AG04450 (cell line): ENCODE measurements around the gene WDR1. TPM values are rescaled to one million over a fixed set of nuclear protein-coding genes. Genes with fewer than 3 reads are reported as not detected.
"Not testable (repeated sequence)": the region's sequence is repeated elsewhere in the genome, so short reads cannot be mapped to it uniquely, and the experiment has no call there.

ENCODE experiments used
- CTCF ChIA-PET: fragments of 300-600, 350-600 bp; formaldehyde crosslinking; extraction: SDS; loops from one replicate; lab custom pipeline; 2022; ENCODE audit warnings: antibody characterized with exemption, inconsistent platforms; lab: Charles Lee
- POLR2A ChIA-PET: fragments of 350-600 bp; formaldehyde crosslinking; extraction: SDS; loops from one replicate; lab custom pipeline; 2021; ENCODE audit warnings: antibody characterized with exemption, inconsistent platforms; lab: Yijun Ruan, JAX
- DNase-seq: peaks from one replicate; pipeline ENCODE4 v3.0.0-alpha.2; 2011; ENCODE audit warnings: low read depth, low spot score
- H3K27ac ChIP-seq: one replicate; pipeline ENCODE4 v1.5.1; 2012; ENCODE audit warnings: low read depth, low read length, control low read depth
- H3K27me3 ChIP-seq: one replicate; pipeline ENCODE4 v1.6.0; 2012; ENCODE audit warnings: low read length; ENCODE audit not compliant: control insufficient read depth, insufficient read depth
- H3K4me3 ChIP-seq: 2 replicates; pipeline ENCODE4 v1.5.1; 2011; ENCODE audit warnings: mild to moderate bottlenecking, low read depth, low read length, control low read depth
- H3K9me3 ChIP-seq: 2 replicates; pipeline ENCODE4 v1.5.1; 2012; ENCODE audit warnings: low read length; ENCODE audit not compliant: control insufficient read depth, insufficient read depth
- polyA plus RNA-seq: library from polyadenylated mRNA; depleted of rRNA; stranded (reverse); fragments of >200 nt; gene quantifications from 2 replicates; pipeline ENCODE4 v1.2.3, GENCODE V29; 2011
- TF ChIP-seq, protein P1 (sequence below): IDR thresholded peaks from 2 replicates; pipeline ENCODE4 v1.5.1; 2011; ENCODE audit warnings: low read depth, low read length, control low read depth, inconsistent platforms

WDR1 gene
- polyA plus RNA-seq, 1 experiment, result 735 TPM

DNA sequence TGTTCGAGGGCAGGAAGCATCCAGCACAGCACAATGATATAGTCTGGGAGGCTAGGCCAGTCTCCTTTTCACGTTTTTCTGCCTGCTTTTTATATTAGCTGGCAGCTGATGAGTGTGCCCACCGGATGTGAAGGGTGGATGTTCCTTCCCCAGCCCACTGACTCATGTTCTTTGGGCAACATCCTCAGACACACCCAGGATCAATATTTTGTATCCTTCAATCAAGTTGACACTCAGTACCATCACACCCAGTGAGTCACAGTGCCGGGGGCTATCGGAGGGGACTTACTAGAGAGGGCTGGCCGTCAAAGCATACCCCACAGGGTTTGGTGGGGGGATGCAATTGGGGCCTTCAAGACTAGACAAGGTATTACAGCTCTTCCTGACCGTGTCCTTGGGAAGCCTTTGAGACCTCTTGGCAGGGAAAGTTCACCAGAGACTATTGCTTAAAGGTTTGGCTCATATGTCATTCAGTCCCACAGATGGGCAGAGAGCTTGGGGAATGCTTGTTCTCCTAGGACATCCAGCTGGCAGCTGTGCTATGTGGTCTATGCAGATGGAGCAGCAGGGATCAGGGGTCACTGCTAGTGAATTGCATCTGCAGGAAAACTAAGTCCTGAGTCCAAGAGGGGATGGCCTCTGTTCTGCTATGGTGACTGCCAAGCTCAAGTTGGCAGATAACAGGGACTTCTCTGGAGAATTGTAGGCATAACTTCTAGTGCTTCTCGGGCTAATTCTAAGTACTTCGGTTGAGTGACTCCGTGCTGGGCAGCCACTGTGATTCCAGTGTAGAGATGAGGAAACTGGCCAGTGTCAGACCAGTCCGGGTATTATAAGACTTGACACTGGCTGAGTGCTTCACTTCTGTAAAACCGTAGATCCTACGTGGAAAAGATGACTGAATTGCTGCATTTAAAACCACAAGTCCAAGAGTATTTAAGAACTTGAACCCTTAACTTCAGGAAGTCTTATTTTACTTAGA, 12.9 kb upstream of the WDR1 start:
- TF ChIP-seq, protein P1, sequence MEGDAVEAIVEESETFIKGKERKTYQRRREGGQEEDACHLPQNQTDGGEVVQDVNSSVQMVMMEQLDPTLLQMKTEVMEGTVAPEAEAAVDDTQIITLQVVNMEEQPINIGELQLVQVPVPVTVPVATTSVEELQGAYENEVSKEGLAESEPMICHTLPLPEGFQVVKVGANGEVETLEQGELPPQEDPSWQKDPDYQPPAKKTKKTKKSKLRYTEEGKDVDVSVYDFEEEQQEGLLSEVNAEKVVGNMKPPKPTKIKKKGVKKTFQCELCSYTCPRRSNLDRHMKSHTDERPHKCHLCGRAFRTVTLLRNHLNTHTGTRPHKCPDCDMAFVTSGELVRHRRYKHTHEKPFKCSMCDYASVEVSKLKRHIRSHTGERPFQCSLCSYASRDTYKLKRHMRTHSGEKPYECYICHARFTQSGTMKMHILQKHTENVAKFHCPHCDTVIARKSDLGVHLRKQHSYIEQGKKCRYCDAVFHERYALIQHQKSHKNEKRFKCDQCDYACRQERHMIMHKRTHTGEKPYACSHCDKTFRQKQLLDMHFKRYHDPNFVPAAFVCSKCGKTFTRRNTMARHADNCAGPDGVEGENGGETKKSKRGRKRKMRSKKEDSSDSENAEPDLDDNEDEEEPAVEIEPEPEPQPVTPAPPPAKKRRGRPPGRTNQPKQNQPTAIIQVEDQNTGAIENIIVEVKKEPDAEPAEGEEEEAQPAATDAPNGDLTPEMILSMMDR, result no peak
- H3K27ac ChIP-seq, result no peak overlapping the region

DNA sequence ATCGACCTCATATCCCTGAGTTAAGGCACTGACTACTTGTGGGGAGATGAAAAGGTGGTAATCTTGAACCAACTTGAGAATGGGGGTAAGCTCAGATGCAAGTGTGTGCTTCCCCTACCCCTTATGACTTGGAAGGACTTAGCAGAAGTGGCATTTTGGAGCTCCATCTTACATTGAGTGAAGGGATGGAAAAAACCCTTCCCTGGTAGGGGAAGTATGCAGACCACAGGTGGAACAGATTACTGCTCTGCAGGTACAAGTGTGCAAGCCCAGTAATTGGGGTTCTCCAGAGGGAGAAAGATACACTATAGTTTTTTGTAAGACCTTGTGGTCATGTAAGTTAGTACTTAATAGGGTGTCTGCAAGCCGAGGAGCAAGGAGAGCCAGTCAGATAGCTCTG, 12.2 kb upstream of the WDR1 start:
- Histone ChIP-seq H3K9me3 (peaks cover 3% of the 10 kb centered on the region), H3K4me3 (no peak overlapping the region), H3K27ac (no peak overlapping the region), H3K27me3 (peaks cover 6% of the 10 kb centered on the region)
- no peak for DNase-seq
- CTCF ChIA-PET, result no interaction called here
- POLR2A ChIA-PET, result no interaction called here
- TF ChIP-seq, protein P1, result no peak

More for the DNA sequence above, 12.9 kb upstream of the WDR1 start:
- CTCF ChIA-PET, result no interaction called here
- Histone ChIP-seq H3K27me3 (peaks cover 6% of the 10 kb centered on the region), H3K4me3 (no peak overlapping the region), H3K9me3 (peaks cover 7% of the 10 kb centered on the region)
- DNase-seq, result no peak
- POLR2A ChIA-PET, result interaction anchor here (0.8 kb wide), 1 partner anchor 12 kb away, joined by 4 read pairs; the partner anchor contains the start of gene WDR1

DNA sequence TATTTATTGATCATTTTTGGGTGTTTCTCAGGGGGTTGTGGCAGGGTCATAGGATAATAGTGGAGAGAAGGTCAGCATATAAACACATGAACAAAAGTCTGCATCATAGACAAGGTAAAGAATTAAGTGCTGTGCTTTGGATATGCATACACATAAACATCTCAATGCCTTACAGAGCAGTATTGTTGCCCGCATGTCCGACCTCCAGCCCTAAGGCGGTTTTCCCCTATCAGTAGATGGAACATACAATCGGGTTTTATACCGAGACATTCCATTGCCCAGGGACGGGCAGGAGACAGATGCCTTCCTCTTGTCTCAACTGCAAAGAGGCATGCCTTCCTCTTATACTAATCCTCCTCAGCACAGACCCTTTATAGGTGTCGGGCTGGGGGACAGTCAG, 10.9 kb upstream of the WDR1 start:
- DNase-seq, H3K9me3 ChIP-seq, H3K27me3 ChIP-seq, H3K27ac ChIP-seq, POLR2A ChIA-PET, H3K4me3 ChIP-seq, CTCF ChIA-PET: not testable (repeated sequence)

DNA sequence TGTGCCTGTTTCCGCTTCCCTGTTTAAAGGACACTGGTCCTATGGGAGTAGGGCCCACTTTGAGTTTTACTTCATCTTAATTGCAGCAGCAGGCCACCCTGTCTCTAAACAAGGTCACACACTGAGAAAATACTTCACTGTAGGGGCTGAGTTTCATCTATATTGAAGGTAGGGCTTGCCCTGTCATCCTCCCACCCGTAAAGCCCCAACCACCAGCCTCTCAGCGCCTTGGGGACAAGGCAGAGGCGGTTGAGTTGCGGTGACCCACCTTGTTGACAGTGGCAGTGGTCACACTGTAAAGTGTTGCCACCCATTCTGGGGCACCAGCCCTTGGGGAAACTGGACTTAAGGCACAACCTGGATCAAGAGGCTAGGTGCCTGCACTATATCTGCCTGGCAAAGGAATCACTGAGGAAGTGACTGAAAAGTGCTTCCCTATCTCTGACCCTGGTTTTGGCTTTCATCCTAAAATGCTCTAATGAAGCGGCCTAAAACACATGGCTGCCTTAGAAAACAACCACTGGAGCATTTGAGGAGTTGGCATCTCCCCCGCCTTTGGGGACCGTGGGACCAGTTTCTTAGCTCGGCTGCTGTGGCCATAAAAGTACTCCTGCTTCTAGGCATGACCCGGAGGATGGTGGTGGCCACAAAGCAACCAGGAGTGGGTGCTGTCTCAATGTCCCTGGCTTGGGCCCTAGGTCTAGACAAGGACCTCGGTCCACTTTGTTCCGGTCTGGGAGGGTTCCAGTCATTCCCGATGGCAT, 7.8 kb upstream of the WDR1 start:
- no peak for DNase-seq
- no peak overlapping the region for H3K27ac ChIP-seq
- H3K4me3 ChIP-seq, result no peak overlapping the region
- CTCF ChIA-PET, result no interaction called here
- POLR2A ChIA-PET, result no interaction called here
- peaks cover 8% of the 10 kb centered on the region for H3K27me3 ChIP-seq
- TF ChIP-seq, protein P1, result no peak
- no peaks in the 10 kb centered on the region for H3K9me3 ChIP-seq

DNA sequence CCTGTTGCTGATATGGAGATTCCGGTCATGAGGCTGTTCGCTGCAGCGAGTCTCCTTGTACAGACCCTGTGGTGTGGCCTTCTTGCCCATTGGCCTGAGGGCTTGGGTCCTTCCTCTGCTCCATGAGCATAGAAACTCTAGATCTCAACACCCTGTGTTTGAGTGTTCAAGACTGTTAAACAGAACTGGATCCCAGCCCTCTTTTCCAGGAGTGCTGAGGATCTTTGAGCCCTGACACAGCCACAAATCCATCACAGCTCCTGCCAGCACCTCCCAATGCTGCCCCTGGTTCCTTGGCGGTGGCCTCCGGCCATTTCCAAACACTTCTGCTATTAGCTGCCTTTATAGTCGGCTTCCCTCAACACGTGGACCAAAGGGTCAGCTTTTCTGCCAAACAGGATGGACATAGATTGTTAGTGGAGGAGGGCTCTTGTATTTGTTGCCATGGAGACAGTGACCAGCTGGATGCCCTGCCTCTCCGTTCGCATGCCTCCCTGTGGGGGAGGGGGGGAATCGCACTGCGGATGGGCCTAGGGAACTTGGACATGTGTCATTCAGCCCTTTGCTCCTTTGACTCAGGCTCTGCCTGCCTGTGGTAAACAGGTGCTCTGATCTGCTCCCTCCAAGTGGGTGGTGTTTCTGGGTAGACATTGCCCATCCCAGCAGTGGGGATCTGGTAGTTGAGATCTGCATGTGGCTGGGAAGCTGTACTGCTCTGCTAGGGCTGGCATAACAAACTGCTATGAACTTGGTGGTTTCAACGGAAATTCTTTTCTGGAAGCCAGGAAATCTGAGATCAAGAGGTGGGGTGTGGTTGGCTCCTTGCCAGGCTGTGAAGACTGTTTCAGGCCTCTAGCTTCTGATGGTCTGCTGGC, 6.9 kb upstream of the WDR1 start:
- POLR2A ChIA-PET, result interaction anchor here (1.2 kb wide), 1 partner anchor 15 kb away, joined by 5 read pairs; no protein-coding TSS in a partner anchor
- Histone ChIP-seq H3K4me3 (no peak overlapping the region), H3K27ac (no peak overlapping the region), H3K27me3 (peaks cover 4% of the 10 kb centered on the region), H3K9me3 (no peaks in the 10 kb centered on the region)
- no peak for DNase-seq
- TF ChIP-seq, protein P1, result no peak
- CTCF ChIA-PET, result no interaction called here
